ENCODE results near the gene WDR19.
A peak's percentile ranks its signal among the peaks of the same experiment; 100 is the strongest.
"Not testable (repeated sequence)": the region's sequence is repeated elsewhere in the genome, so short reads cannot be mapped to it uniquely, and the experiment has no call there.

The WDR19 gene

DNA sequence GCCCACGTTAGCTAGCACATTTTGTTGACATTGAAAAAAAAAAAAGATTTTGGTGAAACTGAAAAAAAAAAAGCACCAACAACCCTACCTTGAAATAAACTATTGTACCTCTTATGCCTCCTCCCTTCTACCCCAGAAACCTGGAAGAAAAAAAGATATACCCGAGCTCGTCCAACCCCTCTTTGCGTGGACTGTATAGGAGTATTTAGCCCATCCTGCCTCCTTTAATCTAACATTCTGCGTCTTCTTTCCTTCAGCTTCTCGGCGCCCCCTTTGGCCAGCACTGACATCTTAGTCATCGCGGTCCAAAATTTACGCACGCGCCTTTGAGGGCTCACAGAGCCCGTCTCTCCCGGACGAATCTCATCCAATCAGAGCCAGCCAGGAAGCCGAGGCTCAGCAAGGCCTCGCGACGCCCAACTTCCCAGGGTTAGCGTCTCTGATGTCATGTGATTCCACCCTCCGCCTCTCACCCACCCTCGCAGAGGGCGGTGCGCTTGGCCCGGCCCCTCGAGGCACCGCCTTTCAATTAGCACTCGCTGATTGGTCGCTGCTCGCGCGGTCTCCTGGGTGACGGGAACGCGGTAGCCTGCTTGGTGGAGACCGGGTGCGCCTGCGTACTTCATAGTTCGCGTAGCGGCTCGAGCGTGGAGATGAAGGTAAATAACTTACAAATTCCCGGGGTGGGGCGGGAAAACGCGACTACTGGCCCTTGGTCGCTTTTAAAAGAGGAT, at the start of gene WDR19:
Gene WDR19 (plus strand): TSS at position 625 of the 734 bp plus-strand sequence. CDS start 29 bp downstream, at position 654.
- Mint-ChIP-seq H3K4me1 (peaks cover 9% of the 10 kb centered on the region), H3K4me3 (no peak within 1 kb of the TSS), H3K36me3 (ENCODE audit: low read depth) (peaks cover 13% of the 10 kb centered on the region), H3K27ac (peak within 1 kb of the TSS; percentile 69), H3K27me3 (ENCODE audit: low read depth, poor library complexity) (peaks cover 4% of the 10 kb centered on the region), H3K9me3 (no peaks in the 10 kb centered on the region)
- TF ChIP-seq, protein P1, sequence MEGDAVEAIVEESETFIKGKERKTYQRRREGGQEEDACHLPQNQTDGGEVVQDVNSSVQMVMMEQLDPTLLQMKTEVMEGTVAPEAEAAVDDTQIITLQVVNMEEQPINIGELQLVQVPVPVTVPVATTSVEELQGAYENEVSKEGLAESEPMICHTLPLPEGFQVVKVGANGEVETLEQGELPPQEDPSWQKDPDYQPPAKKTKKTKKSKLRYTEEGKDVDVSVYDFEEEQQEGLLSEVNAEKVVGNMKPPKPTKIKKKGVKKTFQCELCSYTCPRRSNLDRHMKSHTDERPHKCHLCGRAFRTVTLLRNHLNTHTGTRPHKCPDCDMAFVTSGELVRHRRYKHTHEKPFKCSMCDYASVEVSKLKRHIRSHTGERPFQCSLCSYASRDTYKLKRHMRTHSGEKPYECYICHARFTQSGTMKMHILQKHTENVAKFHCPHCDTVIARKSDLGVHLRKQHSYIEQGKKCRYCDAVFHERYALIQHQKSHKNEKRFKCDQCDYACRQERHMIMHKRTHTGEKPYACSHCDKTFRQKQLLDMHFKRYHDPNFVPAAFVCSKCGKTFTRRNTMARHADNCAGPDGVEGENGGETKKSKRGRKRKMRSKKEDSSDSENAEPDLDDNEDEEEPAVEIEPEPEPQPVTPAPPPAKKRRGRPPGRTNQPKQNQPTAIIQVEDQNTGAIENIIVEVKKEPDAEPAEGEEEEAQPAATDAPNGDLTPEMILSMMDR (IDR thresholded peaks at IDR 0.05), result peak; percentile 54
- DNase-seq, result peak; percentile 97

DNA sequence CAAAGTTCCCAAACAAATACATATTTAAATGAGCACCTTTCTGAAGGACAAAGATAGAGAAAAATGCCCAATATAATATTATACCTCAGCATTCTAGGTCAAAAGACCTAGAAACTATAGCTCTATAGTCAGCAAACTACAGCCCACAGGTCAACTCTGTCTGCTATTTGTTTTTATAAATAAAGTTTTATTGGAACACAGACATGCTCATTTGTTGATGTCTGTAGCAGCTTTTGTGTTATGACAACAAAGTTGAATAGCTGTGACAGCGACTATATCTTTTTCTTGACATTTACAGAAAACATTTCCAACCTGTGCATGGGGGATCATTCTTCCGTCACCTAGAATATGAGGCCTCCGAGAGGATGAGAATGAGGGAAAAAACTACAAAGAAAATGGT, 48.7 kb upstream of the WDR19 start:
- no peak for DNase-seq
- TF ChIP-seq, protein P1 (IDR thresholded peaks at IDR 0.05), result no peak
- peaks cover 14% of the 10 kb centered on the region for H3K4me1 Mint-ChIP-seq
- H3K27me3 Mint-ChIP-seq (ENCODE audit: low read depth, poor library complexity), result peaks cover 2% of the 10 kb centered on the region
- H3K27ac Mint-ChIP-seq, result no peak overlapping the region
- no peak overlapping the region for H3K4me3 Mint-ChIP-seq
- peaks cover 19% of the 10 kb centered on the region for H3K36me3 Mint-ChIP-seq (ENCODE audit: low read depth)
- H3K9me3 Mint-ChIP-seq, result peaks cover 6% of the 10 kb centered on the region

DNA sequence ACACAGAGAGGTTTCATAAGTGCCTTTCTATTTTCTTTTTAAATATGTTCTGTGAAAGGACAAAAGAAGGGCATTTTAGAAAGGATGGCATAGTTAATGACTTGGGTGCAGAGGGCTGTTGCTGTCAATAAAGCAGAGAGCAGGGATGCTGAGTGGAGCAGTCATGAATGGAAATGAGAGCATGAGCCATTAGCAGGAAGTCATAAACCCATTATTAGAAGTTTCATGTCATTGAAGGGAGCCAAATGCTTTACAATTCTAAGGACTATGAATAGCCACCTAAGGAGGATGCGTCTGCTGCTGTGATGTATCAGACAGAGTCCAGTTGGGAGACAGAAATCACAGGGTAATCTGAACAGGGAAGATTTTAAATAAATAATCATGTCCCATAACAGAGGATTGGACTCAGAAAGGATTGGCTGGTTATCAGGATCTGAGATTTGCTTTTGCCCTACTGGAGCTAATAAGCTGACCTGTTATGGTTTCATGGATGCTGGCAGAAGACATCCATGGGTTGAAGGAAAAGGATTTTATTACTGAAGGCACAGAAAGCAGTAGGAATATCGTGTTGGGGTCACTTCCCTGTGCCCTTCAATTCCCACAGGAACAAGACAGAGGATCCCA, 47.5 kb upstream of the WDR19 start:
- no peak for DNase-seq
- TF ChIP-seq, protein P1 (IDR thresholded peaks at IDR 0.05), result no peak
- H3K36me3 Mint-ChIP-seq (ENCODE audit: low read depth), result peaks cover 14% of the 10 kb centered on the region
- no peak overlapping the region for H3K27ac Mint-ChIP-seq
- H3K4me3 Mint-ChIP-seq, result peak overlapping the region; percentile 24
- H3K4me1 Mint-ChIP-seq, result peaks cover 14% of the 10 kb centered on the region
- peaks cover 1% of the 10 kb centered on the region for H3K9me3 Mint-ChIP-seq
- peaks cover 2% of the 10 kb centered on the region for H3K27me3 Mint-ChIP-seq (ENCODE audit: low read depth, poor library complexity)

DNA sequence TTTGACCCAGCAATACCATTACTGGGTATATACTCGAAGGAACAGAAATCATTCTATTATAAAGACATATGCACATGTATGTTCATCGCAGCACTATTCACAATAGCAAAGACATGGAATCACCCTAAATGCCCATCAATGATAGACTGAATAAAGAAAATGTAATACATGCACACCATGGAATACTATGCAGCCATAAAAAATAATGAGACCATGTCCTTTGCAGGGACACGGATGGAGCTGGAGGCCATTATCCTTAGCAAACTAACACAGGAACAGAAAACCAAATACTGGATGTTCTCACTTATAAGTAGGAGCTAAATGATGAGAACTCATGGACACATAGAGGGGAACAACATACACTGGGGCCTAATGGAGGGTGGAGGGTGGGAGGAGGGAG, 44.1 kb upstream of the WDR19 start:
- H3K9me3 Mint-ChIP-seq; H3K36me3 Mint-ChIP-seq (ENCODE audit: low read depth); H3K4me3 Mint-ChIP-seq; H3K27ac Mint-ChIP-seq; DNase-seq; H3K27me3 Mint-ChIP-seq (ENCODE audit: low read depth, poor library complexity): not testable (repeated sequence)
- H3K4me1 Mint-ChIP-seq, result peaks cover 14% of the 10 kb centered on the region

DNA sequence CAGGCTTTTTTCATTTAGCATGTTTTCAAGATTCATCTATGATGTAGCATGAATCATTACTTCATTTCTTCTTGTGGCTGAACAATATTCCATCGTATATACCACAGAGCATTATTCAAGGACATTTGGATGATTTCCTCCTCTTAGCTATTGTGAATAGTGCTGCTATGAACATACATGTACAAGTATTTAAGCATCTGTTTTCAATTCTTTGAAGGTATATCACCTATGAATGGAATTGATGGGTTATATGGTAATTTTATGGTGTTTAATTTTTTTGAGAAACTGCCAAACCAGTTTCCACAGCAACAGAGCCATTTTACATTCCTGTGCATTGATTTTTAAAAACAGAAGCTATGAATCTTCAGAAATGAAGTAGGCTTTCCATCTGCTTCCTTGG, 36.1 kb upstream of the WDR19 start:
- H3K9me3 Mint-ChIP-seq, result no peaks in the 10 kb centered on the region
- H3K4me3 Mint-ChIP-seq, result no peak overlapping the region
- H3K4me1 Mint-ChIP-seq, result no peaks in the 10 kb centered on the region
- H3K27ac Mint-ChIP-seq, result no peak overlapping the region
- no peaks in the 10 kb centered on the region for H3K36me3 Mint-ChIP-seq (ENCODE audit: low read depth)
- DNase-seq, result no peak
- no peaks in the 10 kb centered on the region for H3K27me3 Mint-ChIP-seq (ENCODE audit: low read depth, poor library complexity)
- TF ChIP-seq, protein P1 (IDR thresholded peaks at IDR 0.05), result no peak

DNA sequence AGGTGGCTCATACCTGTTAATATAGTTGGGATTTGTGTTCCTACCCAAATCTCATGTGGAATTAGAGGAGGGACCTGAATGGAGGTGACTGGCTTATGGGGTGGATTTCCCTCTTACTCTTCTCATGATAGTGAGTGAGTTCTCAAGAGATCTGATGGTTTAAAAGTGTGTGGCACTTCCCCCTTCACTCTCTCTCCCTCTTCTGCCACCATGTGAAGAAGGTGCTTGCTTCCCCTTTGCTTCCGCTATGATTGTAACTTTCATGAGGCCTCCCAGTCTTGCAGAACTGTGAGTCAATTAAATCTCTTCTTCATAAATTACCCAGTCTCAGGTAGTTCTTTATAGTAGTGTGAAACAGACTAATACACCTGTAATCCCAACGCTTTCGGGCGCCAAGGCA, 28.3 kb upstream of the WDR19 start:
- no peak overlapping the region for H3K4me3 Mint-ChIP-seq
- DNase-seq, result no peak
- no peaks in the 10 kb centered on the region for H3K9me3 Mint-ChIP-seq
- H3K27me3 Mint-ChIP-seq (ENCODE audit: low read depth, poor library complexity), result peaks cover 3% of the 10 kb centered on the region
- no peak overlapping the region for H3K27ac Mint-ChIP-seq
- H3K4me1 Mint-ChIP-seq, result no peaks in the 10 kb centered on the region
- H3K36me3 Mint-ChIP-seq (ENCODE audit: low read depth), result no peaks in the 10 kb centered on the region
- TF ChIP-seq, protein P1 (IDR thresholded peaks at IDR 0.05), result no peak

Data from nephron progenitor cell (in vitro differentiated cells).